DND-41 (cell line): Measurements from ENCODE around the gene GBP2.

ENCODE experiments used
- ATAC-seq: fragments of 200-7000 bp; cut with Tn5 transposase; 3 replicates; pipeline ENCODE4 v1.9.1; 2021; ENCODE audit warnings: low read depth; ENCODE audit not compliant: insufficient read depth
- DNase-seq: peaks from one replicate; pipeline ENCODE4 v3.0.0-alpha.2; 2020
- H2AFZ ChIP-seq: 2 replicates; pipeline ENCODE4 v1.6.0; 2012; ENCODE audit warnings: low read depth, low read length
- H3K27ac ChIP-seq: 2 replicates; pipeline ENCODE4 v1.5.1; 2012; ENCODE audit warnings: low read length, inconsistent platforms
- H3K27me3 ChIP-seq: fragments of 200-600 bp; sonication (generic); 2 replicates; pipeline ENCODE4 v1.6.0; 2012; ENCODE audit warnings: low read length, mild to moderate bottlenecking, inconsistent platforms; ENCODE audit not compliant: insufficient read depth, poor library complexity
- H3K36me3 ChIP-seq: 2 replicates; pipeline ENCODE4 v1.5.1; 2012; ENCODE audit warnings: low read length, inconsistent platforms; ENCODE audit not compliant: insufficient read depth
- H3K4me1 ChIP-seq: 2 replicates; pipeline ENCODE4 v1.5.1; 2012; ENCODE audit warnings: mild to moderate bottlenecking, low read length; ENCODE audit not compliant: insufficient read depth
- H3K4me2 ChIP-seq: 2 replicates; pipeline ENCODE4 v1.6.0; 2012; ENCODE audit warnings: mild to moderate bottlenecking, moderate library complexity, low read length, inconsistent platforms; ENCODE audit not compliant: insufficient read depth
- H3K4me3 ChIP-seq, 2 experiments: fragments of 200-600 bp in 1 of 2; shearing (Covaris generic) in 1 of 2; 2 replicates each; pipeline ENCODE4 v1.5.1; 2012 to 2016; ENCODE audit warnings: inconsistent platforms in 2 of 2, low read length in 2 of 2, mild to moderate bottlenecking in 2 of 2, low read depth in 1 of 2, moderate library complexity in 1 of 2
- H3K79me2 ChIP-seq: 2 replicates; pipeline ENCODE4 v1.6.0; 2012; ENCODE audit warnings: low read length, inconsistent platforms; ENCODE audit not compliant: insufficient read depth
- H3K9ac ChIP-seq: 2 replicates; pipeline ENCODE4 v1.6.0; 2012; ENCODE audit warnings: low read depth, mild to moderate bottlenecking, inconsistent platforms, low read length, moderate library complexity
- H3K9me3 ChIP-seq: 2 replicates; pipeline ENCODE4 v1.5.1; 2012; ENCODE audit warnings: low read length, moderate library complexity, mild to moderate bottlenecking, inconsistent platforms; ENCODE audit not compliant: insufficient read depth, severe bottlenecking
- H4K20me1 ChIP-seq: 2 replicates; pipeline ENCODE4 v1.6.0; 2012; ENCODE audit warnings: low read length; ENCODE audit not compliant: insufficient read depth
- EZH2 ChIP-seq: IDR thresholded peaks from 3 replicates; pipeline ENCODE4 v1.6.1; 2012; ENCODE audit warnings: borderline replicate concordance, low read depth, mild to moderate bottlenecking, moderate library complexity, low read length, inconsistent platforms; ENCODE audit not compliant: severe bottlenecking
- TF ChIP-seq, protein P1 (sequence below): IDR thresholded peaks from 2 replicates; pipeline ENCODE4 v1.5.1; 2012; ENCODE audit warnings: borderline replicate concordance, low read length, moderate library complexity, mild to moderate bottlenecking; ENCODE audit not compliant: poor library complexity, severe bottlenecking; ENCODE audit errors: extremely low read depth

GBP2 gene

DNA sequence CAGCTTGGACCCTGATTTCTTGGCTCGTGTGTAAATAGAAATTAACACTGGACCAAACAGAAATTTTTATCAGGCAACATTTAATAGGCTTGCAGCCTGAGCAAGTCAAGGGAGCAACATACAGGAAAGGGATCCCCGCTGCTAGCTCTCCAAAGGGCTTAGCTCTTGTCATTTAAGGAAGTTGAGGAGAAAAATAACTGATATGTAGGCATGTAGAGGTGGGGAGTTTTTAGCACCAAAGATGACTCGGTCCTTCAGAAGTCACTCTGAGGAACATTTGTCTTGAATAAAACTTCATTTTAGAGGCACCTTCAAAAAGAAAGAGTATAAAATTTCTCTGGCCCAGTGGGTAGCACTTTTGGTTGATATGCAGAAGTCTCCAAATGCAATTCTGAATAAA is 27.1 kb downstream of the GBP2 start:
- Histone ChIP-seq H3K36me3 (no peaks in the 10 kb centered on the region), H3K4me2 (no peak overlapping the region), H3K79me2 (no peaks in the 10 kb centered on the region), H3K4me3 (no peak overlapping the region), H3K9me3 (peaks cover 4% of the 10 kb centered on the region), H3K9ac (no peak overlapping the region), H3K4me1 (no peaks in the 10 kb centered on the region), H3K27me3 (no peaks in the 10 kb centered on the region), H3K27ac (no peak overlapping the region), H4K20me1 (no peaks in the 10 kb centered on the region), H2AFZ (no peak overlapping the region)
- ATAC-seq (no peak), DNase-seq (no peak)
- TF ChIP-seq, protein P1, sequence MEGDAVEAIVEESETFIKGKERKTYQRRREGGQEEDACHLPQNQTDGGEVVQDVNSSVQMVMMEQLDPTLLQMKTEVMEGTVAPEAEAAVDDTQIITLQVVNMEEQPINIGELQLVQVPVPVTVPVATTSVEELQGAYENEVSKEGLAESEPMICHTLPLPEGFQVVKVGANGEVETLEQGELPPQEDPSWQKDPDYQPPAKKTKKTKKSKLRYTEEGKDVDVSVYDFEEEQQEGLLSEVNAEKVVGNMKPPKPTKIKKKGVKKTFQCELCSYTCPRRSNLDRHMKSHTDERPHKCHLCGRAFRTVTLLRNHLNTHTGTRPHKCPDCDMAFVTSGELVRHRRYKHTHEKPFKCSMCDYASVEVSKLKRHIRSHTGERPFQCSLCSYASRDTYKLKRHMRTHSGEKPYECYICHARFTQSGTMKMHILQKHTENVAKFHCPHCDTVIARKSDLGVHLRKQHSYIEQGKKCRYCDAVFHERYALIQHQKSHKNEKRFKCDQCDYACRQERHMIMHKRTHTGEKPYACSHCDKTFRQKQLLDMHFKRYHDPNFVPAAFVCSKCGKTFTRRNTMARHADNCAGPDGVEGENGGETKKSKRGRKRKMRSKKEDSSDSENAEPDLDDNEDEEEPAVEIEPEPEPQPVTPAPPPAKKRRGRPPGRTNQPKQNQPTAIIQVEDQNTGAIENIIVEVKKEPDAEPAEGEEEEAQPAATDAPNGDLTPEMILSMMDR: no peak
- TF ChIP-seq EZH2: no peak

DNA sequence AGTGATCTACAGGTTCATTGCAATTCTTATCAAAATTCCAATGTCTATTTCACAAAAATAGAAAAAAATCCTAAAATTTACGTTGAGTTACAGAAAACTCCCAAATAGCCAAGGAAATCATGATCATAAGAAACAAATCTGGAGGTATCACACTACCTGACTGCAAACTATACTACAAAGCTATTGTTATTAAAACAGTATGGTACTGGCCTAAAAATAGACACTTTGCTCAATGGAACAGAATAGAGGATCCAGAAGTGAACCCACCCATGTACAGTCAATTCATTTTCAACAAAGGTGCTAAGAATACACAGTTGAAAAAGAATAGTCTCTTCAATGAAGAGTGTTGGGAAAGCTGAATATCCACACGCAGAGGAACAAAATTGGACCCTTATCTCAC is 30.2 kb downstream of the GBP2 start:
- no peak overlapping the region for H3K4me3 ChIP-seq
- ATAC-seq: no peak

DNA sequence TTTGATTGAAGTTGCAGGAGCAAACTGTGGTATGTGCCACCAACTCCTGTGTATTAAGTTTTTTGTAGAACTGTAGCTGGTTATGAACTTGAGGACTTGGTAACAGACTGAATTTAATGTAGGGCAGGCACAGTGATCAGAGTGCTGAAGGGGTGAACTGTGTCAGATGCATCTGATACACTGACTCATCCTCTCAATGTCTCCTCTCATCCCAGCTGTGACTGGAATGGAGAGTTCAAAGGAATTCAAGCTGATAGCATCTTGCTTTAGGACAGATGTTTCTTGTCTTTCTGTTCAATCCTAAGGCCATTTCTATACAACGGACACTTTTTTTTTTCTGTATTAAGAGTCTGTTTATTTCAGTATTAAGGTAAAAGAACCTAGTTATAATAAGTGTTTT is 36.0 kb downstream of the GBP2 start:
- no peak overlapping the region for H3K27ac ChIP-seq
- DNase-seq (no peak), ATAC-seq (peak; percentile 54; the same call in 1 of the 3 replicates)
- H3K9me3 ChIP-seq: no peaks in the 10 kb centered on the region
- no peaks in the 10 kb centered on the region for H4K20me1 ChIP-seq
- TF ChIP-seq EZH2: no peak
- TF ChIP-seq, protein P1: no peak
- no peak overlapping the region for H3K4me2 ChIP-seq
- no peak overlapping the region for H3K4me3 ChIP-seq
- no peak overlapping the region for H3K9ac ChIP-seq
- no peaks in the 10 kb centered on the region for H3K4me1 ChIP-seq
- no peaks in the 10 kb centered on the region for H3K79me2 ChIP-seq
- no peak overlapping the region for H2AFZ ChIP-seq
- H3K27me3 ChIP-seq: no peaks in the 10 kb centered on the region
- no peaks in the 10 kb centered on the region for H3K36me3 ChIP-seq

More for the DNA sequence above, 30.2 kb downstream of the GBP2 start:
- Histone ChIP-seq H3K4me2 (no peak overlapping the region), H3K36me3 (no peaks in the 10 kb centered on the region), H3K9ac (no peak overlapping the region), H3K27ac (no peak overlapping the region), H3K27me3 (no peaks in the 10 kb centered on the region), H4K20me1 (no peaks in the 10 kb centered on the region), H3K79me2 (no peaks in the 10 kb centered on the region), H3K4me1 (no peaks in the 10 kb centered on the region), H2AFZ (no peak overlapping the region), H3K9me3 (peaks cover 4% of the 10 kb centered on the region)
- DNase-seq: no peak
- no peak for TF ChIP-seq EZH2
- TF ChIP-seq, protein P1: no peak

DNA sequence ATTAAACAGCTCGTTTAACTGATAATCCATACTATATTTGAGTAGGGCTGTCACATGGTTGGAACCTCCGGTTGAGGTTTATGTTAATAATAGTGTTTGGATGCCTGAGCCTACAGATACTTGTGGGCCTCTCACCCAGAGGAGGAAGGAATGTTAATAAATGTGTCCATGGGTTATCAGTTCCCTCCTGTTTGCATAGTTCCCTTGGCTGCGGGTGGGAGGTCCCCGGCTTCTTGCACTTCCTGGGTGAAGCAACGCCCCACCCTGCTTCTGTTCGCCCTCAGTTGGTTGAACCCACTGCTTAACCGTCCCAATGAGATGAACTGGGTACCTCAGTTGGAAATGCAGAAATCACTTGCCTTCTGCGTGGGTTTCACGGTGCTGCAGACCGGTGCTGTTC is 37.3 kb downstream of the GBP2 start:
- H3K27ac ChIP-seq: no peak overlapping the region
- no peak for DNase-seq
- H3K4me1 ChIP-seq: no peaks in the 10 kb centered on the region
- TF ChIP-seq, protein P1: no peak
- no peak for TF ChIP-seq EZH2
- H3K36me3 ChIP-seq: no peaks in the 10 kb centered on the region
- H3K4me2 ChIP-seq: no peak overlapping the region
- H4K20me1 ChIP-seq: no peaks in the 10 kb centered on the region
- H3K27me3 ChIP-seq: no peaks in the 10 kb centered on the region
- H3K79me2 ChIP-seq: no peaks in the 10 kb centered on the region
- H2AFZ ChIP-seq: peak overlapping the region; percentile 34; the same call in 1 of the 2 replicates
- ATAC-seq: no peak
- no peak overlapping the region for H3K9ac ChIP-seq
- H3K4me3 ChIP-seq: no peak overlapping the region
- H3K9me3 ChIP-seq: no peaks in the 10 kb centered on the region
